NCI-H748 (cell line): ENCODE results near the gene RPN2.
A peak's percentile ranks its signal among the peaks of the same experiment; 100 is the strongest.
"Not testable (repeated sequence)": the region's sequence is repeated elsewhere in the genome, so short reads cannot be mapped to it uniquely, and the experiment has no call there.

Experiments used
- DNase-seq: peaks from one replicate; lab custom pipeline; 2025; ENCODE audit not compliant: unreplicated experiment; lab: John Stamatoyannopoulos, UW

The RPN2 gene

GRCh38 chr20:37178839-37179682 is at the start of gene RPN2, which contains the start of gene MROH8:
Gene RPN2 (plus strand): TSS chr20:37179330. CDS start chr20:37179357, 27 bp downstream.
Gene MROH8 (minus strand): TSS chr20:37179548.
- DNase-seq, result peak; percentile 98

GRCh38 chr20:37131486-37131885 is 47.6 kb upstream of the RPN2 start:
- no peak for DNase-seq

GRCh38 chr20:37133952-37134351 is 45.2 kb upstream of the RPN2 start:
- no peak for DNase-seq

DNA sequence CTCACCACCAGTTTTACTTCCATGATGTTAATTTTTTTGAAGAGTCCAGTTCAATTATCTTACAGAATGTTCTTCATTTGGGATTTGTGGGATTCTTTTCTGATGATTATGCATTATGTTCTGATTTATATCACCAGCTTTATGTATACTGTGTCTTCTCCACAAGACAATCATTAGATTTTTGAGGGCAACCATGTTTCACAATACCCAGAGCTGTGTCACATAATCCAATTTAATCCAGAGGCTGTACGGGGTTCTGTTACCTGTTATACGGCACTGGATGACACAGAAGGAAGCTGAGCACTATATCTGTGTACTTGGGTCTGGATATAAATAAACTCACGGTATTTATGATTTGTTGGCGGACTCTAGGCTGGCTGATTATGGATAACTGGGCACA is 41.6 kb upstream of the RPN2 start:
- no peak for DNase-seq

GRCh38 chr20:37142708-37143107 is 36.4 kb upstream of the RPN2 start:
- DNase-seq, result no peak

DNA sequence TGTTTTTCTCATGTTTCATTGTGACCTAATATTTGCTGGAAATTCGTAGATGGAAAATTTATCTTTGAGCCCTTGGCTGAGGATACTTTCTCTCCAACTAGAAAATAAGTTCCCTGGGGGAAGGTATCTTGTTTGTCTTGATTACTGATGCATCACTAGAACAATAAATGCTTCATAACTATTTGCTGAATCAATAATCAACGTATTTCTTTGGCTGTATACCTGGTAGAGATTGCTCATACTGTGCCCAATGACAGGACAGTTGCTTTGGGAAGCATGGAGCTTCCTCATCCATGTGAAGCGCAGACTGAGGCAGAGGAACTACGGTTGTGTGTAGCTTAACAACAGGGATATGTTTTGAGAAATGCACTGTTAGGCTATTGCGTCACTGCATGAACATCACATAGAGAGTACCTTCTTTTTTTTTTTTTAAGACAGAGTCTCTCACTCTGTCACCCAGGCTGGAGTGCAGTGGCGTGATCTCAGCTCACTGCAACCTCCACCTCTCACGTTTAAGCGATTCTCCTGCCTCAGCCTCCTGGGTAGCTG is 34.2 kb upstream of the RPN2 start:
- DNase-seq, result no peak

DNA sequence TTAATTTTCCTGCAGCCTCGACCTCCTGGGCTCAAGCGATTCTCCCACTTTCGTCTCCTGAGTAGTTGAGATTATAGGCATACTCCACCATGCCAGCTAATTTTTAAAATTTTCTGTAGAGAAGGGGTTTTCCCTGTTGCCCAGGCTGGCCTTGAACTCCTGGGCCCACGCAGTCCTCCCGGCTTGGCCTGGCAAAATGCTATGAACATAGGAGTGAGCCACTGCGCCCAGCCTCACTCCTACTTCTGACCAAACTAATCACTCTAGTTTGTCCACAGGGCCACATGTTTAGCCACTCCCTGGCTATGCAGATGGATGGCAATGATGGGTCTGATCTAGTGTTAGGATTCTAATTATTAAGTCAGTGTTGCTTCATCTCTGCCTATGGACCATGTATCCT is 31.9 kb upstream of the RPN2 start:
- no peak for DNase-seq

DNA sequence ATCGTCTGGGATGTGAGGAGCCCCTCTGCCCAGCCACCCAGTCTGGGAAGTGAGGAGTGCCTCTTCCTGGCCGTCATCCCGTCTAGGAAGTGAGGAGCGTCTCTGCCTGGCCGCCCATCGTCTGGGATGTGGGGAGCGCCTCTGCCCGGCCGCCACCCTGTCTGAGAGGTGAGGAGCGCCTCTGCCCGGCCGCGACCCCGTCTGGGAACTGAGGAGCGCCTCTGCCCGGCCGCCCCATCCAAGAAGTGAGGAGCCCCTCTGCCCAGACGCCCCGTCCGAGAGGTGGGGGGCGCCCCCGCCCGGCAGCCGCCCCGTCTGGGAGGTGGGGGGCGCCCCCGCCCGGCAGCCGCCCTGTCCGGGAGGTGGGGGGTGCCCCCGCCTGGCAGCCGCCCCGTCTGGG is 28.3 kb upstream of the RPN2 start:
- not testable (repeated sequence) for DNase-seq

GRCh38 chr20:37151529-37151928 is 27.6 kb upstream of the RPN2 start:
- DNase-seq, result no peak

DNA sequence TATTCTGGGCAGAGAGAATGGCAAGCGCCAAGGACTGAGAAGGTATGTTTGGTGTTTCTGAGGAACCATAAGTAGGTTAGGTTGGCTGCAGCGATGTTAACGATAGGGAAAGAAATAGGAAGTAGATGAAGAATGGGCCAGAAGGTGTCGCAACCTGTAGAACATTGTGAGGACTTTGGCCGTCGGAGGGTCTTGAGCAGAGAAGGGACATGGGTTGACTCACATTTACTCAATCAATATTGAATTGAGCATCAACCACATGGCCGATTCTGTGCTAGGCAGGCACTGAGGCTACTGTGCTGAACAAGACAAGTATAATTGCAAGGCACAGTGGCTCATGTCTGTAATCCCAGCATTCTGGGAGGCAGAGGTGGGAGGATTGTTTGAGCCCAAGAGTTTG is 26.8 kb upstream of the RPN2 start:
- no peak for DNase-seq

DNA sequence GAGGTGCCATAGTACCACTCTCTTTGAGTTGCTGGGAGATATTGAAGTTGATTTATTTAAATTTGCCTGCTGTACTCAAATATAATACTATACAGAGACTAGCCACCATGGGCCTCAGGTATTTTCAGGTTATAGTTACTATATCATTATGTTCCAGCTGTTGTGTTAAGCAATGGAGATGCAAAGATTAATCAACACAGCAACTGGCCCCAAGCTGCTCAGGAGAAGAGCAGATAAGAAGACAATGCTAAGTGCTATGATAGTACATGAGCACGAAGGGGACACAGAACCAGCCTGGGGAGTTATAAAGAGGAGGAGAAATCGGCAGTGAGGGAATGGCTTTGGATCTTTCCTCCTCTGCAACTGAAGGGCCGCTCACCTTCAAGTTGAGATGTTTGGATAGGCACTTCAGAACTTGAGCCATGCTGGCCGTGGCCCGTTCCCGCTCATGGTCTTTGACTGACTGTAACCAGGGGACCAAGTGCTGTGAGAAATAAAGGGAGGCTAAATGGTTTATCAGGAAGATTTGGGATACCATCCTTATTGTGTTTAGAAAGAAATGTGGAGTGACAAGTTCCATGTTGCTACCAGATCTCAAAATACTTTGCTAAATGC is 24.3 kb upstream of the RPN2 start:
- DNase-seq, result no peak

GRCh38 chr20:37155987-37156386 is 23.1 kb upstream of the RPN2 start:
- DNase-seq, result no peak

- no peak for DNase-seq
Observed at GRCh38 chr20:37158248-37158647, 20.9 kb upstream of the RPN2 start.

GRCh38 chr20:37160683-37161082 is 18.4 kb upstream of the RPN2 start:
- no peak for DNase-seq

- no peak for DNase-seq
Observed at GRCh38 chr20:37161830-37162549, 17.1 kb upstream of the RPN2 start.

GRCh38 chr20:37162646-37163045 is 16.5 kb upstream of the RPN2 start:
- no peak for DNase-seq

- no peak for DNase-seq
Observed at GRCh38 chr20:37163832-37164554, 15.1 kb upstream of the RPN2 start.

- DNase-seq, result no peak
Observed at GRCh38 chr20:37165031-37165430, 14.1 kb upstream of the RPN2 start.

- no peak for DNase-seq
Observed at GRCh38 chr20:37166867-37167266, 12.3 kb upstream of the RPN2 start.

DNA sequence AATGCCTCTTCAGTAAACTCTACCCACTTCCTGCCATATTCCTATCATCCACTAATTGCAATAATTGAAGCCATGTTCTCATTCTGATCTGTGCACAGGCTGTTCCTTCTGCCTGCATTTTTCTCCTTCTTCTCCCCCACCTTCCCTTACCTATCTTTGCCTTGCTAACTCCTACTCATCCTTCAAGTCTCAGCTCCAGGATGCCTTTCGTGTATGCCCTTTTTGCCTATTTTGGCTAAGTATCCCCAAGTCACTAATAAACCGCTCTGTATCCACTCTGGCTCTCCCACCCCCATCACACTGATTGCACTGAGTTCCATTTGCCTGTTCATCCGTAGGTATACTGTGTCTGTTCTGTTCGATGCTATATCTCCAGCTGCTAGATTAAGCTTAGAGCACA is 6.3 kb upstream of the RPN2 start:
- no peak for DNase-seq
